GM12874 (cell line): ENCODE measurements around the gene B4GALNT4.

Experiments
- CTCF ChIP-seq: IDR thresholded peaks from 2 replicates; pipeline ENCODE4 v1.5.1; 2011; ENCODE audit warnings: low read depth, mild to moderate bottlenecking, control low read depth, low read length, moderate library complexity; ENCODE audit not compliant: insufficient read depth

The B4GALNT4 gene

GRCh38 chr11:364991-365725 is 4.1 kb upstream of the B4GALNT4 start:
- TF ChIP-seq CTCF = no peak

DNA sequence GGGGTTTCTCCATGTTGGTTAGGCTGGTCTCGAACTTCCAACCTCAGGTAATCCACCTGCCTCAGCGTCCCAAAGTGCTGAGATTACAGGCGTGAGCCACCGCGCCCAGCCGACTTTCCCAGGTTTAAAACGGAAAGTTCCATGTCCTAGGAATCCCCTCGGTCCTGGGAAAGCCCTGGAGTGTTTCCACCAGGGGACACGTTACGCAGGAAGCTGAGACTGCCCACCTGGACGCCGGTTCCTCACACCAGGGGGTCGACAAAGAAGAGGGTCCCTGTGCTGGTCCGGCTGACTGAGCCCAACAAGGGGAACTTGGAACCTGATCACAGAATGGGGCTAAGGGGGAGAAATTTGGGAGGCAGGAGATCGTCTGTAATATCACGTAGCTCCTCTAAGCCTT is 3.5 kb upstream of the B4GALNT4 start:
- no peak for TF ChIP-seq CTCF

DNA sequence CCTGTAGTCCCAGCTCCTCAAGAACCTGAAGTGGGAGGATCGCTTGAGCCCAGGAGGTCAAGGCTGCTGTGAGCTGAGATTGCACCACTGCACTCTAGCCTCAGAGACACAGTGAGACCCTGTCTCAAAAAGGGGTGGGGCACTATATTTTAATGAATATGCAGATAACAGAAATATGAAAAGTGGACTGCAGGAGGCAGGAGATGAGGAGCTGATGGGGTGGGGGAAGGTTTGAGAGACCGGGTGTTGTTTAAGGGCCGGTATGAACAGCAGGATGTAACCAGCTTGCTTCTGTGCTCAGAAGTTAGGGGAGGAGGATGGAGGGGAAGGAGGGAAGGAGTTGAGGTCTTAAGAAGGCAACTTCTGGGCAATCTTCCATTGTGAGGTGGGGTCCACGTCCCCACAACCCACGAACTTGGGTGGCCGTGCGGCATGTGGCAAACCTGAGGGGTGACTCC is 1.3 kb upstream of the B4GALNT4 start:
- TF ChIP-seq CTCF = no peak

- no peak for TF ChIP-seq CTCF
These were observed 624 bp upstream of the B4GALNT4 start for GRCh38 chr11:368414-369335.

- TF ChIP-seq CTCF = no peak
These were observed 1.0 kb downstream of the B4GALNT4 start for GRCh38 chr11:370070-370941.

GRCh38 chr11:371051-371450 is 1.8 kb downstream of the B4GALNT4 start:
- no peak for TF ChIP-seq CTCF
